ENCODE results near the gene FCER1G.

GRCh38 chr1:161192476-161193465, 22.3 kb upstream of the FCER1G start:
- TF ChIP-seq CTCF (IDR thresholded peaks at IDR 0.05; ENCODE audit: insufficient read depth, low read length, poor library complexity, severe bottlenecking) = peak; percentile 82
- TF ChIP-seq EZH2phosphoT487 (conservative IDR thresholded peaks at IDR 0.05; ENCODE audit: low read length) = no peak

Data from SU-DHL-6 (cell line).